HG03457 (cell line): ENCODE data around the gene PAK5.
A peak's percentile ranks its signal among the peaks of the same experiment; 100 is the strongest.

Experiments
- ATAC-seq: cut with Tn5 transposase; IDR thresholded peaks from one replicate; pipeline ENCODE4 v1.9.1; 2021; ENCODE audit warnings: moderate number of reproducible peaks; ENCODE audit not compliant: unreplicated experiment

Gene PAK5

DNA sequence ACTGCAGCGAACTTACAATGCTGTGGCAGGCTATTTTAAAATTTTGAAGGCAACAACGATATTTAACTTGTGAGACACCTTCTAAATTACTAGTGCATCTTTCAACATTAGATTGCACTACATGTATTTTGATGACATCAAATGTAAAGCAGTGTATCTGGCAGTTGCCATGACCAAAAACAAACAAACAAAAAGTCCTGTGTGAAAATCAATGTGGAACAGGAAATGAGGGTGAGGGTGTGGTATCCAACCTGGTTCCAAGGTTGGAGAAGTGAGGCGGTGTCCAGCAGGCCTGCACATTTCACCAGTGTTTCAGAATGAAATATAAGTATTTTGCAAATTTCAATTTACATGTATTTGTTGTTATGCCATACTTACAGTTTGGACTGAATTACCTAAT, 212.5 kb downstream of the PAK5 start:
- ATAC-seq, result no peak

DNA sequence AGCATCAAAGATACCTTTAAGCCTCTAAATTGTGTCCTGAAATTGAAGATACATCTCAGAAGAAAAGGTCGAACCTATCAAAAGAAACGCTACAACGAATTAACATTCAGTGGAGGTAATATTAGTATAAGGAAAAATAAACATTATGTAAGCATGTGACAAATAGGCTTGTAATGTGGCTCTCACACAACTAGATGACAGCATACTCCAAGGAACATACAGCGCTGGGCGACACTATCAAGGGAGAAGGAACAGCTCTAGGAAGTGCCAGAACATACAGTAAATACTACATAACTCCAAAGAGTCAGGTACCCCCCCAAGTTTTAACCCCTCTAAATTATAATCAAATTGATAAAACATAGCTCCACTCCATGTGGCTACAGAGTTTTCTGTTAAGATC, 220.9 kb downstream of the PAK5 start:
- ATAC-seq, result no peak

DNA sequence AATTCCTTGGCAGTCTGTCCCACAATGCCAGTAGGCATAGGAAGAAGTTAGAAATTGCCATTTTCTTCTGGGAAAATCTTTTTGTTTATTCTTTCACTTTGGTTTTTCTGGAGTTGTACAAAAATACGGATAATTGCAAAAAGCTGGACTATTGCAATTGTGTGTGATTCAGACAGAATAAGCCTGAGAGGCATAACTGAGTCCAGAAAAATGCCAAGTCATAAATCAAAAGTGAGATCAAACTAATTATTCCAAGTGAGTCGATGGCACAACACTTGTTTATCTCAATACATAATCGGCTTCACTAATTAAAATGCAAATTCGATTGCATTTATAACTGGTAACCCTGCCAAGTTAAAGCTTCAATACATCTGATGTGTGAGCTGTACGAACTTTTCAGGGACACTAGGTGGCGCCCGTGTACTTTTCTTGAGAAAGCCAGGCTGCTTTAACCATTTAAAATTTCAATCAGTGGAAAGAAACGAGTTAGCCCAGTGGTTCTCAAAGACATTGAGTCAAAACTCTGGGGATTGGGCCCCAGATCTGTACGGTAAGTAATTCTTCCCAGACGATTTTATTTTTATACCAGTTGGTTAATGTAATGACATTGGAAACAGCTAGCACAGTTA, 221.9 kb downstream of the PAK5 start:
- no peak for ATAC-seq

DNA sequence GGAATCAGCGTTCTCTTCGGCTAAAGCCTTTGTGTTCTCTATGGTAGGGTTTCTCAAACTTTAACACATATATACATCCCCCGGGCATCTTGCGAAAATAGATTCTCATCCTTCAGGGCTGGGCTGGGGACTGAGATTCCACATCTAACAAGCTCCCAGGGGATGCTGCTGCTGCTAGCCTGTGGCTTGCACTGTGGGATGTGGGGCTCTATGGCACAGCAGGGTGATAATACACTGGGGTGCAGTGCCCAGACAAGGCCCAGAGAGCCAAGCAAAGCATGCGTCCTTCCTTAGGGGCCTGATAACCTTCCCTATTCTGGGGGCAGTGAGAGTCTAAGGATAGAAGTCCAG, 222.4 kb downstream of the PAK5 start:
- ATAC-seq, result no peak

DNA sequence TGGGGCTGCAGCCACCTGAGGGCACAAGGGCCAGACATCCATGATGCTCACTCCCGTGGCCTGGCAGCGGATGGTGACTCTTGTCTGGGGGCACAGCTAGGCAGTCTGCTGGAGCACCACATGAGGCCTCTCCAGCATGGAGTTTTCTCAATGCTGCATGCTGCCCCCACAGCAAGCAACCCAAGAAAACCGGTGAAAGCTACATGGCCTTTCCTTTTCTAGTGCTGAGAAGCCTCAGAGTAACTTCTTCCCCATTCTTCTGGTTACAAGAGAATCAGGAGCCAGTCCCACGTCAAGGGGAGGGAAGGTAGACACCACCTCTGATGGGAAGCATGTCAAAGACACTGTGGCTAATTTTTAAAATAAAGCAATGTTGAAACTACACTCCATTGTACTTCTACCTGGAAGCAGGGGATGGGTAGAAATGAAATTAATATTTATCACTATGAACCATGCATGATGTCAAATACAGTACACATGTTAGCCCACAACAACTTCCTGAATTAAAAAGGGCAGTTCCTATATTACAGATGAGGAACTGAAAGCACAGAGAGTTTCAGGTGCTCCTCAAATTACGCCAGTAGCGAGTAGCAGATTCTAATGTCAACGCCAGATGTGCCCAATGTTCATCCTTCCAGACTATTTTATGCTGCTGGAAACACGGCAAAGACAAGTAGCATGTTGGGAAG, 223.0 kb downstream of the PAK5 start:
- peak; percentile 99 for ATAC-seq

DNA sequence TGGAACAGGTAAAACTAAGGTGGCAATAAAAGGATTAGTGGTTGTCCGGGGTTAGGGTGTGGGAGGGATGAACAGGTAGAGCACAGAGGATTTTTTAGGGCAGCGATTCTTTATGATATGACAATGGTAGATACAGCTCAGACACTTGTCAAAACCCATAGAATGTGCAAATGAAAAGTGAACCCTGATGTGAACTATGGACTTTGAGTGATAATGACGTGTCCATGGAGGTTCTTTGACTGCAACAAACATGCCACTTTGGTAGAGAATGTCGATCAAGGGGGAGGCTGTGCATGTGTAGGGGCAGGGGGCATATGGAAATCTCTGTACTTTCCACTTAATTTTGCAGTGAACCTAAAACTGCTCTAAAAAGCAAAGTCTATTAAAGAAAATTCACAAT, 223.8 kb downstream of the PAK5 start:
- no peak for ATAC-seq

DNA sequence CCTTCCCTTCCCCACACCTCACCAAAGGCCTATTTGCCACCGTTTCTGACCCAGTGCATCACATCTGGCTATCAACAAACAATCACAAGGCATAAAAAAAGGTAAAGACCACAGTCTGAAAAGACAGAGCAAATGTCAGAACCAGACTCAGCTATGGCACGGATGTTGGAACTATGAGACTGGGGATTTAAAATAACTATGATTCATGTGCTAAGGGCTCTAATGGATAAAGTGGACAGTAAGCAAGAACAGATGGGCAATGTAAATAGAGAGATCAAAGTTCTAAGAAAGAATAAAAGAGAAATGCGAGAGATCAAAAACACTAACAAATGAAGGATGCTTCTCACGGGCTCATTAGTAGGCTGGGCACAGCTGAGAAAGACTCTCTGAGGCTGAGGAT, 225.0 kb downstream of the PAK5 start:
- no peak for ATAC-seq

DNA sequence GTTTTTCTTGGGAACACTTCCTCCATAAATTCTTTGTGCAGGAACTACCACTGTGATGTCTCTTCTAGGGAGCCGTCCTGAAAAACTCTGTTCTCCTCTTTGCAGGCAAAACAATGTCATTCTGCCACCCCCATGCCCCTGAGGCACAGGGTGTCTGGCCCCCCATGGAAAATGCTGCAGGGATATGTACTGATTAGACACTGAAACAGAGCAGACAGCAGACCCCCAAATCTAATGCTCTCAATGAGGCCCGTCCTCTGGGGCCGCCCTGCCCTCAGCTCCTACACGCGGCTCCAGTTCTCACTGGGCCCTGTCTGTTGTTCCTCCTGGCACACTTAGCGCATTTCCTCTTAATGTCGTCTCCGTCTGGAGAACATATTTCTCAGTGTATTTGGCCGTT, 227.0 kb downstream of the PAK5 start:
- no peak for ATAC-seq

DNA sequence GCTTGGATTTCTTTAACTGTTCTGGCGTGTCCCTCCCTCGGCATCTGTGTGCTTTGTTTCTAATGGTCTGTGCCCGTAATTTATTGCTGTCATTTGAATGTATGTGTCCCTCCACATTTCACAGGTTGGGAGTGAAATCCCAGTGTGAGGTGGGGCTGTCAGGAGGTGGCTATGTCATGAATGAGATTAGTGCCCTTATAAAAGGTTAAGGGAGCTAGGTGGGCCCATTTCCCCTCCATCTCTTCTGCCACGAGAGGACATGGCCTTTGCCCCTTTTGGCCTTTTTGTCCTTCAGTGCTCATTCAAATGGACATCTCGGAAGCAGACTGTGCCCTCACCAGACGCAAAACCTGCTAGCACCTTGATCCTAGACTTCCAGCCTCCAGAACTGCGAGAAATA, 228.2 kb downstream of the PAK5 start:
- ATAC-seq, result no peak

DNA sequence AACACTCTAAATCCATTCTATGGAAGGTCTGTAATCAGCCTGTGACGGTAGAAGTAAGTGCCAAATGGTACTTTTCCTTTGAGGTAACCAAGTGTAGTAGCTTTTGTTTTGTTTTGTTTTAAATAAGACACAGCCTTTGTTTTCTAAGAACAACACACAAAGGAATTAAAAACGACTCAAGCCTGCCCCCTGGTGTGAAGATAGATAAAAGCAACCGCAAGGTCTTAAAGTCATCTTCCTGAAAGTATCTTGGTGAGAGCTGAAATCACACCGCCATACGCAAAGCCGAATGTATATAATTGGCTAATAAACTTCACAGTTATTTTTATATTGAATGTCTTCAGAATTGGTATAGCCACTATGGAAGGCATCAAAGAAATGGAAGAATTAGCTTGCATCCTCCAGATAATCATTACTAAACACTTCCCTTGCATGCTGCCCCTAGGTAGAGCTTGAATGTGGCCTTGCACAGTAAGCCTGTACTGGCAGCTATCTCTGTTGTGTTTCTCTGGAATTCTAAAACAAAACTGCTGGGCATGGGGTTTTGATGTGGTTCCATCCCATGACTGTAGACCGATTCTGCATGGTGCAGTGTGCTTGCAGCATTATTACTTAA, 228.9 kb downstream of the PAK5 start:
- no peak for ATAC-seq

DNA sequence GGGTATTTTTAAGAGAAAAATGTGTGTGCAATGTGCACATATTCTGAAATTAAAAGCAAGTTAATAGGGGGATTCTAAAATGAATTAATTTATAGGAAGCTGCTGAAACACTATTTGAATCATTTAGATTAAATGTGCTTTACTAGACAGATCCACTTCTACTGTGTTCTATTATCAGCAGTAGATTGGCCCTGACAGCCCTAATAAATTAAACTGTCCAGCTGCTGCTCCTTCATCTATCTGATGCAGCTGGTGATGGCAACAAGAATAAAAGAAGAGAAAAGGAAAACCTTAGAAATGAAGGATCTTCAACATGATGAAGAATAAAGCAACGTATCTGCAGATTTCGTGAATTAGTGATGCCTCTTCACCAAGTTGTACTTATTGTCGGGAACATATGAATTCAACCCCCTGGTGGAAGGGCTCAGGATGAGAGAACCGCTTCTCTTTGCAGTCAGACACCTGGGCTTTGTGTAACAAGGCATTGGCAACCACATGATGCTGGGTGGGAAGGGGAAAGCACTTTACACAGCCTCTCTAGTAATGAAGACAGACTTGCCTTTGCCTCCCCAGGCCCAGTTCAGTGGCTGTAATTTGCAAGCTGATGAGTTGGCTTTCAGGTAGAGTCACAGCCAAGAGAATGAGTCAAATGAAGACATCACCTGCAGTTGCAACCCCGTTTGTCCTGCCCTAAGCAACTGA, 230.1 kb downstream of the PAK5 start:
- ATAC-seq, result no peak

DNA sequence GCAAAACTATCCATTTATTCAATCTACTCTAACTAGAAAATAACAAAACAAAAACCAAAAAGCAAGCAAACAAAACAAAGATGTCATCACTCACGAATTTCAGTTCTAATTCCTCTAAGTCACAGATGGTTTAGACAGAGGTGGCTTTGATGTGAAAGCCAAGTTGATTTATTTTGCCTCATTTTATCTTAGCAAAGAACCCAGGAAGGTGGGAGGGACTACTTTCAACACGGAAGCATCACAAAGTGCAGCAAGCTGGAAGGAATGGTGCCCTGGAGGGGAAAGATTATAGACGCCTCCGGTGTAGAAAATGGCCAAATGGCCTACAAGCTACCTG, 236.1 kb downstream of the PAK5 start:
- ATAC-seq, result no peak

DNA sequence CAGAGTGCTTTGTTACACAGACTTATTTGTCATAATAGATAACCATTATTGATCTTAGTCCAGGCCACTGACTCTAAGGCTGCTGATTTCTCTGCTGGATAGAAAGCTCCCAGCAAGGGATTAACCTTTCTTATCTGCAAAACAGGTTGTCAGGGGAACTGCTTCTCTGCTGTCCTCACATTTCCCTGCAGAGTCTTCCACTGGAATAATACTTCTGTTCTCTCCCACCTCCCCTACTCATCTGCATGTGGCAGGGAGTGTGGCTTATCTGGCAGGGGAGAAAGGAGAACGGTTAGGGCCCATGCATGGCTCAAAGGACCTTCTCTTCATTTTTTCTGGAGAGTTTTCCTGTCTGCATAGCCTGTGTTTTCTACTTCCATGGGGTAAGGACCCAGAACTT, 238.3 kb downstream of the PAK5 start:
- no peak for ATAC-seq

DNA sequence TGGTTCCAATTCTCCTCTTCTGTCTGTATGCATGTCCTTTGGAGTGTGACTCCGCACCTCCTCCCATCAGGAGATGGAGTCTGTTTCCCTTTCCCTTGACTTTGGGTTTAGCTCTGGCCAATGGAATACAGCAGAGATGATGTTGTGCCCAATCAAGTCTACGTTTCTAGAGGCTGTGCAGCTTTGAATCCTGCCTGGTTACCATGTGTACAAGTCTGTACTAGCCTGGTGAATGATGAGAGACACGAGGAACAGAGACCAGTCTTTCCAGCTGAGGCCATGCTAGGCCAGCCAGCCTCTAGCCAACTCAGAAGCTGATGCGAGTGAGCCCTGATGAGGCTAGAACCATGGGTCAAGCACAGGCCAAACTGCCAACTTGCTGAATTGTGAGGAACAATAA, 241.3 kb downstream of the PAK5 start:
- no peak for ATAC-seq

DNA sequence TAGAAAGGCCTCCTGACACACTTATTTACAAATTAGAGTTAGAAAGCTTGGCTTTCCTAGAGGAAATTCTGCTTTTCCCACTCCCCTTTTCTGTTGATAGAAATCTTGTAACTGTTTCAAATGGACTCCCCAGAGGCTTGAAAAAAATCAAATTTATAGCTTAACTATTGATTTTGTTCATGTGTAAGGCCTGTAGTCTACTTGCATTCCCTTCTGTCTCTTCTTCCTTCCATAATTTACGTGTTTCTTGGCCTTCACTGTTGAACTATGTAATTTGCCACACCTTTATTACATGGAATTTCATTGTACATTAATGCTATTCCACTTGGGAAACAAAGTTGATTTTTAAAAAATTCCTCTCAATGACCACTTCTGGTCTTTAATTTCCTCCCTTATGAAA, 243.1 kb downstream of the PAK5 start:
- ATAC-seq, result no peak

DNA sequence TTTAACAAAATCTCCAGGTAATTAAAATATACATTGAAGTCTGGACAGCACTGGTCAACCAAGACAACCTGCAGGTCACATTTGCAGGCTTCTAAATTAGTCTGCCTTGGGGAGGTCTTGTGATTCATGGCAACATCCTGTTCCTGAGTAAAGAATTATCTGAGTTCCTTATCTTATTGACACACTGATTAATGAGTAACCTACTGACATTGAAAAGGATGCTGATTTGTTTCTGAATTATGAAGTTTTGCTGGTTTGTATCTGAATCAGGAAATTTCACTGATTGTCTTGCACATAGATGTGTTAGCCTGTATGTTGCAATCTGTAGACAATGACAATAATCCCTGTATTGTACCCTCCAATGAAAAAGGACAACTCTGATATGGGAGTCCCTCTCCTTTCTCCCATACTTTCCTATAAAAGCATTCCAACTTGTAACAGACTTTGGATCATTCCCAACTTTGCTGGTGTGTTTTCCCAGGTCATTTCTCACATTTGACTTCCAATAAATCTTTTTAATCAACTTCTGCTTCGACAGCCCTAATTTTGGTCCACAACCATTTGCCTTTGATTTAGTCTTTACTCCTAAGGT, 244.5 kb downstream of the PAK5 start:
- ATAC-seq, result no peak

DNA sequence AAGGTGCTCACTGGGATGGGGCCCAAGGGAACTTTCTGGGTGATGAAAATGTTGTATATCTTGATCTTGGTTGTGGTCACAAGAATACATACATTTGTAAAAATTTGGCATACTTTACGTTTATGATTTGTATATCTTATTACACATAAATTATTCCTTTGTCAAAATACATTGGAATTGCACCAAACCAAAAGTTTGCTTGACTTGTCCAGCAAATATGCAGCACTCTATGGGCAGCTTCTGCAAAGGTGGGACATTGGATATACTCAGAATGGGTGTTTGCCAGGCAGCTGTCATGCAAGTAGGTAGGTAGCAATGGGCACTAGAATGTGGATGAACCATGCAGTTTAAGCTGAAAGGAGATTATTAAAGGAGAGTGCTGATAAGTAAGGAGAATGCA, 246.5 kb downstream of the PAK5 start:
- no peak for ATAC-seq

DNA sequence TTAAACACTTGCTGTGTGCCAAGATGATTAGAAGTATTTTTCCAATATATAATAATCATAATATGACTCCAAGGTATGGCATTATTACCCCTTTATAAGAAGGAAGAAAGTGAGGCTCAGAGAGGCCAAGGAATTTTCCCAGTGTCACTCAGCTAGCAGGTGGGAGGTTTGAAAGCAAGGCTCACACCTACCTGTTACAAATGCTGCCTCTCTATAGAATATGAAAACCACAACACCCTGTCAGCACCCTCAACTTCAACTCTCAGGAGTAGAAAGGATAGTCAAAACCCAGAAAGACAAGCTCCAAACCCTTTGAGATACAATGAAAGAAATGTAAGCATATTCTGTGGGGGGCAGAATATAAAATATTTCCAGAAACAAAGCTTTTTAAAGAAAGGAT, 247.8 kb downstream of the PAK5 start:
- ATAC-seq, result no peak

DNA sequence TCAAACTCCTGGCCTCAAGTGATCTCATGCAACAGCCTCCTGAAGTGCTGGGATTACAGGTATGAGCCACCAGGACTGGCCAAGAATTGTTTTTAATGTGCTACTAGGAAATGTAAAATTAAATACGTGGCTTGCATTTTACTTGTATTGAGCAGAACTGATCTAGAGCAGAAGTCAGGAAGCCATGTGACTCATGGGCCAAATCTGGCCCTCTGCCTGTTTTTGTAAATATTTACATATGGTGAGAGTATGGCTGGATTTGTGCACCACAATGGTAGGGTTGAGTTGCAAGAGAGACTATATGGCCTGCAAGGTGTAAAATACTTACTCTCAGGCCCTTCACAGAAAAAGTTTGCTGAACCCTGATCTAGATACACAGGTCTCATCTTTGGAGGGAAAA, 248.7 kb downstream of the PAK5 start:
- no peak for ATAC-seq

DNA sequence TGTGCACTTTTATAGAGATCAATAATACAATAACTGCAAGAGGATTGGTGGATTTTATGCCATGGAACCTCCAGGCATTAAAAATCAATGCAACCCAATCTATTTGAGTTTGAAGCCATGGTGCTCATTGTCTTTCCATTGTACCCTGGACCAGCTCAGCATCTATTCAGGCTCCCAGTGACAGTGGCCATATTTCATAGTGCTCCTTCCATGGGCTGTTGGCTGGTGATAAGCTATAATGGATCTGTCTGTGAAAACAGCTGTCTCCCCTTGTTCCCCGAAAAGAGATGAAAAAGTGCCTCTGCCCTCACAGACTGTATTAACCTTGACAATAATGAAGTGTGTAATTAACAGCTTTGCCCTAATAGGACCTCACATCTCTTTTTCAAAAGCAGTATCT, 250.2 kb downstream of the PAK5 start:
- no peak for ATAC-seq

DNA sequence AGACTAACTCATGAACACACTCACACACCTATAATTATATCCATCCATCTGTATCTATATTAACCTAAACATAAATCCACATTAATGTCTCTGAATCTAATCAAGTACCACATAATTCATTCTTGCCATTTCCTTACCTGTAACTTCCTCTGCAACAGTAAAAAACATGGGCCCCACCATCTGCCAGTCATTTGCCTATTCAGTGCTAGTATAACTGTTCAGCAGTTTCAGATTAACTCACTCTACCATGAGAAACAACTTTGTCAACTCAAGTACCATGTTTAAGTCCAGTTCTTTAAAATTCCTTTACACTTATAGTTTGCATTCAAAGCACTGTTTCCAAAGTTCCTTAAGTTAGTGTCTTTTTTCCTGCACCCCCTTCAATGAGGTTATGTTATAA, 255.7 kb downstream of the PAK5 start:
- no peak for ATAC-seq

DNA sequence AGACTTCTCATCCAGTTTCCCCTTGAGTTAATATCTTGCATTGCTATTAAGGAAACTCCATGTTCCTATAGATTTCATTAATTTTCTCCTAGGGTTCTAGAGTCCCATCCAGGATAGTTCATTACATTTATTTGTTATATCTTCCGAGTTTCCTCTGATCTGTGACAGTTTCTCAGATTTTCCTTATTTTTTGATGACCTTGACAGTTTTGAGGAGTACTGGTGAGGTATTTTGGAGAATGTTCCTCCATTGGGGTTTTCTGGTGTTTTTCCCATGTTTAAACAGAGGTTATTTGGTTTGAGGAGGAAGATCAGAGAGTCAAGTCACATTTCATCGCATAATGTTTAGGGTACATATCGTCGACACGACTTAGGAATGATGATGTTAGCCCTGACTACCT, 256.7 kb downstream of the PAK5 start:
- no peak for ATAC-seq
